ENCODE data around the gene ST8SIA2.

Gene ST8SIA2

DNA sequence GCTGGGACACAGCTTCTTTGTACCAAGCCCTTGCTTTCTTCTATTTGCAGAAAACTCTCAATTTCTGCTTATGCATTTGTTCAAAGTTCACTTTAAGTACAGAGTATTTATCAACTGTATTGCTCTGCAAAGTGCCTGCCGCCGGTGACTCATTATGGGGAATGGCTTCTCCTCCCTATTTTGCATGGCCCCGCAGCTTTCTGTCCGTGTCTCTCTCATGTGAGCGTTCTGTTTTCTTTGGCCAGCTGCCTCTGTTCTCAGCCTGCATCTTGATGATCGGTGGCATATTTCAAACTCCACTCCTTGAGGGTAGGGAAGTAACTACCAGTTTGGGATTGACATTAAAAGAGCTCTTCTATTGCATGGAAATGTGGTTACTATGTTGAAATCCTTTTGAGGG is 28.6 kb upstream of the ST8SIA2 start:
- no peak for DNase-seq (ENCODE audit: low read depth)
- H3K4me3 ChIP-seq (ENCODE audit: low read depth, low read length): no peak overlapping the region
- TF ChIP-seq, protein P1, sequence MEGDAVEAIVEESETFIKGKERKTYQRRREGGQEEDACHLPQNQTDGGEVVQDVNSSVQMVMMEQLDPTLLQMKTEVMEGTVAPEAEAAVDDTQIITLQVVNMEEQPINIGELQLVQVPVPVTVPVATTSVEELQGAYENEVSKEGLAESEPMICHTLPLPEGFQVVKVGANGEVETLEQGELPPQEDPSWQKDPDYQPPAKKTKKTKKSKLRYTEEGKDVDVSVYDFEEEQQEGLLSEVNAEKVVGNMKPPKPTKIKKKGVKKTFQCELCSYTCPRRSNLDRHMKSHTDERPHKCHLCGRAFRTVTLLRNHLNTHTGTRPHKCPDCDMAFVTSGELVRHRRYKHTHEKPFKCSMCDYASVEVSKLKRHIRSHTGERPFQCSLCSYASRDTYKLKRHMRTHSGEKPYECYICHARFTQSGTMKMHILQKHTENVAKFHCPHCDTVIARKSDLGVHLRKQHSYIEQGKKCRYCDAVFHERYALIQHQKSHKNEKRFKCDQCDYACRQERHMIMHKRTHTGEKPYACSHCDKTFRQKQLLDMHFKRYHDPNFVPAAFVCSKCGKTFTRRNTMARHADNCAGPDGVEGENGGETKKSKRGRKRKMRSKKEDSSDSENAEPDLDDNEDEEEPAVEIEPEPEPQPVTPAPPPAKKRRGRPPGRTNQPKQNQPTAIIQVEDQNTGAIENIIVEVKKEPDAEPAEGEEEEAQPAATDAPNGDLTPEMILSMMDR (IDR thresholded peaks at IDR 0.05; ENCODE audit: low read depth, low read length, missing control alignments): no peak

DNA sequence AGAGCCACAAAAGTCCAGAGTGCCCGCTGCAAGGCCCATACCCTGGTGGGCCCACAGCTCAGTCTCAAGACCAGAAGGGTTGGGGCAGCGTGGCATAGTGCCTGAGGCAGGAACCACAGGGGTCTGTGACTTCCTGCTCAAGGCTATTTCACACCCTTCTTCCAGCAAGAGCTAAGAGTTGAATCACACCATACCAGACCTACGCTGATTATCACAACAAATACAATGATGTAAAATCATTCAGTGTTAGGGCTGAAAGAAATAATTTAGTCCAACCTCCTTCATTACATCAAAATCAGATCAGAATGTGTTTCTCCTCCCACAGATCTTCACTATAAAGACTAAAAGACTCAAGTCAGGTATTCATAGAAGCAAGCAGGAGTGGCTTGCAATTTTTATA is 27.8 kb upstream of the ST8SIA2 start:
- DNase-seq (ENCODE audit: low read depth): no peak
- no peak overlapping the region for H3K4me3 ChIP-seq (ENCODE audit: low read depth, low read length)
- TF ChIP-seq, protein P1 (IDR thresholded peaks at IDR 0.05; ENCODE audit: low read depth, low read length, missing control alignments): no peak

DNA sequence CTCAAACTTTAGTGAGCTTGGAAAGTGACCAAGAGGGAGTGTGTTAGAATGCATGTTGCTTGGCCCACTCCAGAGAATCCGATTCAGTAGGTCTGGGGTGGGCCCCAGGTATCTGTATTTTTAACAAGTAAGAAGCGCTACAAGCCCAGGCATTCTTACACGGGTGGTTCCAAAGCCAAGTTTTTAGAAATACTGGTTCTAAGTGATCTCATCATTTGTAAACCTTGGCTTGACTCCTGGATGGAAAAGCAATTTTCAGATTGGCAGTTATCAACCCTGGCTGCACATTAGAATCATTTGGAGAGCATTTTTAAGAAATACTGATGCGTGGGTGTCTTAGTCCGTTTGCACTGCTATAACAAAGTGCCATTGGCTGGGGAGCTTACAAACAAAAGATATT is 27.3 kb upstream of the ST8SIA2 start:
- TF ChIP-seq, protein P1 (IDR thresholded peaks at IDR 0.05; ENCODE audit: low read depth, low read length, missing control alignments): no peak

DNA sequence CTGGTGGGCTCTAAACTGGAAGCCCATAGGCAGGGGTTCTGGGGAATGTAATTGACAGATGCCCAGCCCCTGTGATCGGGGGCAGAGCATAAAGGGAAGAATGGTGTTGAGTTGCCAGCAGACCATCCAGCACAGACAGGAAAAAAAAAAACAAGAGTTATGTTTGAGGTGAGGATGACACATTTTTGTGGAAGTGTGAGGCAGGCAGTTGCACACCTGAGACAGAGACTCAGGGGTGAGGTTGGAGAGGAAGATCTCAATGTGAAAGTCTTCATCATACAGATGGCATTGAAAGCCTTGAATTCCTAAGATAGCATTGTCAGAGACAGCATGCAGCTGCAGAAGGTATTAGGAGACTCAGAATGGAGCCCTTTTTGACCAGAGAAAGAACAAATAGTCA is 18.6 kb upstream of the ST8SIA2 start:
- no peak for DNase-seq (ENCODE audit: low read depth)
- TF ChIP-seq, protein P1 (IDR thresholded peaks at IDR 0.05; ENCODE audit: low read depth, low read length, missing control alignments): no peak
- H3K4me3 ChIP-seq (ENCODE audit: low read depth, low read length): no peak overlapping the region

More for the DNA sequence above, 27.3 kb upstream of the ST8SIA2 start:
- no peak overlapping the region for H3K4me3 ChIP-seq (ENCODE audit: low read depth, low read length)
- DNase-seq (ENCODE audit: low read depth): no peak

DNA sequence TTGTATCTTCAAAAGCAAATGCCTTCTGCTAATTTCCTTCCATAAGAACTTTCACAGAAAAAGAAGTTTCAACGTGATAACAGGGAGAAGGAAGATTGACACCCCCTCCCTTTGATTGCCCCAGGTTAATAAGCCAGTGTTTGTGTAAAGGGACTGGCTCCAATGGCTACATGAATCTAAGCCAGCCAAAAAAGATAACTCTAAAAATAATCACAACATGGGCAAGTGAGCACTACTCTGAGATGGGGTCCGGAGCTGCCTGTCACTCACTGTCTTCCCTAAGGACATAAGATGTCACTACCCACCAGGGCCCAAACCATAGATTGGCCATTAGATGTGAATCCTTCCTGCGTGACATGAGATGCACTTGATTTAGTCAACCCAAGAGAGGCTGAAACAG is 17.6 kb upstream of the ST8SIA2 start:
- TF ChIP-seq, protein P1 (IDR thresholded peaks at IDR 0.05; ENCODE audit: low read depth, low read length, missing control alignments): no peak
- no peak overlapping the region for H3K4me3 ChIP-seq (ENCODE audit: low read depth, low read length)
- no peak for DNase-seq (ENCODE audit: low read depth)

DNA sequence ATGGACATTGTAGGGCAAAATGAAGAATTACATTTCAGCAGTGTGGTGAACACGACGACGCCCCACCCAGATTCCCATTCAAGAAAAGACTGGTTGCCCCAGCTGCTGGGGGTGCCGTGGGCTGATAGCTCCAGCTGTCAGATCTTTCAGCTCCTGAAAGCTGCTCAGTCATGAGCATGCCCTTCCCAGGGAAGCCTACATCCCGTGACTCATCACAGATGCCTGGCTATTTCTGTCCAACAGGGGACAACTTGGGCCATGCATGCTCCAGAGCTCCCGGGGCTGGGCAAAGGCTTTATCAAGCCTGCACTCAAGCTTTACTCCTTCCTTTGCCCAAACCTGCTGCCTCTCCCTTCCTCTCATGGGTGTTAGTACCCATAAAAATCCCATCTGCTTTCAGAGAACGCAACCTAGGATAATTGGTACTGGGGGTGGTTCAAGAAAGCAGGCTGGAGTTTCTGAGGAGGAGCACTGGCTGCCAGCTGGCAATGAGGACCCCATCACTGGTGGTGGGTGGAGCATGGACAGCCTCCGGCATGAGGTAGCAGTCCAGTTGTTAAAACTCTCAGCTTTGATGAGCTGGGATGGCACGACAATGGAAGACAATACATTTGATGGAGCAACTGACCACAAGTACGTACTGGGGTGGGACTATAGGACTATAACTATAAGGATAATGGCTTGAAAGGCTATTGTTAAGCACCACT is 16.4 kb upstream of the ST8SIA2 start:
- no peak overlapping the region for H3K4me3 ChIP-seq (ENCODE audit: low read depth, low read length)
- DNase-seq (ENCODE audit: low read depth): no peak
- TF ChIP-seq, protein P1 (IDR thresholded peaks at IDR 0.05; ENCODE audit: low read depth, low read length, missing control alignments): no peak
